A549 (cell line): ENCODE results near the gene ADIG.
"Not testable (repeated sequence)": the region's sequence is repeated elsewhere in the genome, so short reads cannot be mapped to it uniquely, and the experiment has no call there.

Experiments used
- BHLHE40 ChIP-seq: IDR thresholded peaks from 2 replicates; pipeline ENCODE4 v1.6.1; 2012; ENCODE audit warnings: low read depth, low read length, inconsistent platforms
- CEBPB ChIP-seq, 2 experiments: fragments of >200 bp in 1 of 2; sonication (Bioruptor Twin) in 1 of 2; formaldehyde crosslinking in 1 of 2; IDR thresholded peaks; 2 replicates each; pipeline ENCODE4 v1.6.1; 2012 to 2016
- CHD2 ChIP-seq: fragments of 150-350 bp; IDR thresholded peaks from 2 replicates; pipeline ENCODE4 v1.6.1; 2014; ENCODE audit warnings: low read length; ENCODE audit not compliant: partially characterized antibody
- CTCF ChIP-seq: fragments of >200 bp; sonication (Bioruptor Twin); formaldehyde crosslinking; IDR thresholded peaks from 3 replicates; pipeline ENCODE4 v1.5.1; 2016
- KDM1A ChIP-seq: fragments of 200-600 bp; sonication (generic); IDR thresholded peaks from 2 replicates; pipeline ENCODE4 v1.6.1; 2016; ENCODE audit warnings: low read depth, mild to moderate bottlenecking
- MAZ ChIP-seq: fragments of 150-350 bp; IDR thresholded peaks from 2 replicates; pipeline ENCODE4 v1.6.1; 2014; ENCODE audit warnings: antibody characterized with exemption, low read depth, low read length, borderline replicate concordance
- MYC ChIP-seq: IDR thresholded peaks from 2 replicates; pipeline ENCODE4 v1.6.1; 2012; ENCODE audit warnings: mild to moderate bottlenecking, inconsistent platforms, low read length, improper control_type of control experiment, borderline replicate concordance
- POLR2A ChIP-seq: IDR thresholded peaks from 2 replicates; pipeline ENCODE4 v1.6.1; 2012; ENCODE audit warnings: mild to moderate bottlenecking, low read length
- SMC3 ChIP-seq: fragments of >200 bp; sonication (Bioruptor Twin); formaldehyde crosslinking; IDR thresholded peaks from 3 replicates; pipeline ENCODE4 v1.6.1; 2018; ENCODE audit warnings: inconsistent platforms

- not testable (repeated sequence) for TF ChIP-seq BHLHE40; CTCF; KDM1A; MAZ; POLR2A; CEBPB (IDR thresholded peaks at IDR 0.05); SMC3; CHD2; MYC
Observed at GRCh38 chr20:38594281-38594680, 13.3 kb downstream of the ADIG start.
